Natural killer cell treated with Interleukin-12 subunit alpha and Interleukin-12 subunit beta and Interleukin-15 and Interleukin-18, amount 100 ng/mL, for 72 hours (primary cell): ENCODE data around the gene MEIS2. TPM values are rescaled to one million over a fixed set of nuclear protein-coding genes. Genes with fewer than 3 reads are reported as not detected.

Experiments
- ATAC-seq, 2 donors: fragments of 150-1000 bp; cut with Tn5 transposase in 1 of 2; sonication (Bioruptor Pico), chemical (Tn5 transposase) in 1 of 2; 2 replicates each; pipeline ENCODE4 v1.10.0; 2021
- DNase-seq: peaks from one replicate; pipeline ENCODE4 v3.0.0; 2022; ENCODE audit warnings: low spot score
- H3K27ac Mint-ChIP-seq, 2 donors: 1 replicate in 1 of 2; 2 replicates in 1 of 2; pipeline ENCODE4 v1.8.0; 2022; ENCODE audit warnings: mixed read lengths in 2 of 2, mild to moderate bottlenecking in 1 of 2, moderate library complexity in 1 of 2
- H3K27me3 Mint-ChIP-seq, 2 donors: 1 replicate in 1 of 2; 2 replicates in 1 of 2; pipeline ENCODE4 v1.8.0; 2022; ENCODE audit warnings: mixed read lengths in 2 of 2
- H3K36me3 Mint-ChIP-seq: one replicate; pipeline ENCODE4 v1.8.0; 2022; ENCODE audit warnings: mixed read lengths
- H3K4me1 Mint-ChIP-seq, 2 donors: 1 replicate in 1 of 2; 2 replicates in 1 of 2; pipeline ENCODE4 v1.8.0; 2022; ENCODE audit warnings: low read depth in 2 of 2, mixed read lengths in 2 of 2, mild to moderate bottlenecking in 1 of 2
- H3K4me3 Mint-ChIP-seq: one replicate; pipeline ENCODE4 v1.8.0; 2022; ENCODE audit warnings: mixed read lengths
- H3K9me3 Mint-ChIP-seq: 2 replicates; pipeline ENCODE4 v1.8.0; 2022; ENCODE audit warnings: mixed read lengths
- total RNA-seq, 2 donors: library from RNA; stranded (reverse); gene quantifications; one replicate each; pipeline ENCODE4 v1.2.3, GENCODE V29; 2022

The MEIS2 gene
- total RNA-seq, 2 donors from 2014 or later = 0.26 TPM; not detected in 1

GRCh38 chr15:36878684-36879262 lies 221.6 kb downstream of the MEIS2 start:
- ATAC-seq (peak in 1 of 2 donors; percentile 20), DNase-seq (no peak)
- H3K27me3 Mint-ChIP-seq = peaks cover 48 to 66% of the 10 kb centered on the region in 2 donors
- no peak overlapping the region for H3K27ac Mint-ChIP-seq
- no peaks in the 10 kb centered on the region for H3K9me3 Mint-ChIP-seq
- H3K4me1 Mint-ChIP-seq = no peaks in the 10 kb centered on the region
- peaks cover 11% of the 10 kb centered on the region for H3K36me3 Mint-ChIP-seq
- H3K4me3 Mint-ChIP-seq = no peak overlapping the region

- Mint-ChIP-seq H3K27me3 (peaks cover 44 to 66% of the 10 kb centered on the region in 2 donors), H3K4me3 (no peak overlapping the region), H3K9me3 (no peaks in the 10 kb centered on the region), H3K36me3 (peaks cover 11% of the 10 kb centered on the region), H3K27ac (no peak overlapping the region), H3K4me1 (no peaks in the 10 kb centered on the region)
- ATAC-seq = peak; percentile 55 to 56
- DNase-seq = no peak
These were observed 222.3 kb downstream of the MEIS2 start for GRCh38 chr15:36877796-36878683.

- Mint-ChIP-seq H3K4me1 (no peaks in the 10 kb centered on the region), H3K9me3 (no peaks in the 10 kb centered on the region), H3K27me3 (peaks cover 40 to 58% of the 10 kb centered on the region in 2 donors), H3K36me3 (peaks cover 11% of the 10 kb centered on the region), H3K27ac (no peak overlapping the region), H3K4me3 (no peak overlapping the region)
- ATAC-seq (no peak), DNase-seq (no peak)
These were observed 223.1 kb downstream of the MEIS2 start for GRCh38 chr15:36877294-36877693.

GRCh38 chr15:36875740-36876334 lies 224.5 kb downstream of the MEIS2 start:
- Mint-ChIP-seq H3K9me3 (no peaks in the 10 kb centered on the region), H3K4me1 (no peaks in the 10 kb centered on the region), H3K27ac (no peak overlapping the region), H3K4me3 (no peak overlapping the region), H3K27me3 (peaks cover 29 to 47% of the 10 kb centered on the region in 2 donors), H3K36me3 (peaks cover 5% of the 10 kb centered on the region)
- ATAC-seq = no peak
- no peak for DNase-seq

- H3K27me3 Mint-ChIP-seq = peaks cover 29 to 45% of the 10 kb centered on the region in 2 donors
- ATAC-seq = no peak
- DNase-seq = no peak
- H3K27ac Mint-ChIP-seq = no peak overlapping the region
- no peak overlapping the region for H3K4me3 Mint-ChIP-seq
- H3K4me1 Mint-ChIP-seq = no peaks in the 10 kb centered on the region
- no peaks in the 10 kb centered on the region for H3K9me3 Mint-ChIP-seq
- H3K36me3 Mint-ChIP-seq = peaks cover 5% of the 10 kb centered on the region
These were observed 225.4 kb downstream of the MEIS2 start for GRCh38 chr15:36874930-36875329.

- H3K4me1 Mint-ChIP-seq = no peaks in the 10 kb centered on the region
- ATAC-seq = no peak
These were observed 232.9 kb downstream of the MEIS2 start for GRCh38 chr15:36867436-36867835.

GRCh38 chr15:36866896-36867295 lies 233.5 kb downstream of the MEIS2 start:
- no peak for ATAC-seq
- no peaks in the 10 kb centered on the region for H3K36me3 Mint-ChIP-seq
- H3K9me3 Mint-ChIP-seq = peaks cover 3% of the 10 kb centered on the region
- no peak for DNase-seq
- H3K27ac Mint-ChIP-seq = no peak overlapping the region
- H3K27me3 Mint-ChIP-seq = no peaks in the 10 kb centered on the region
- no peak overlapping the region for H3K4me3 Mint-ChIP-seq
- H3K4me1 Mint-ChIP-seq = no peaks in the 10 kb centered on the region

More at GRCh38 chr15:36867436-36867835, 232.9 kb downstream of the MEIS2 start:
- no peaks in the 10 kb centered on the region for H3K27me3 Mint-ChIP-seq
- DNase-seq = no peak
- no peak overlapping the region for H3K4me3 Mint-ChIP-seq
- H3K9me3 Mint-ChIP-seq = peaks cover 3% of the 10 kb centered on the region
- no peaks in the 10 kb centered on the region for H3K36me3 Mint-ChIP-seq
- no peak overlapping the region for H3K27ac Mint-ChIP-seq

GRCh38 chr15:36863570-36863969 lies 236.8 kb downstream of the MEIS2 start:
- no peak for ATAC-seq
- H3K27me3 Mint-ChIP-seq = no peaks in the 10 kb centered on the region
- no peak overlapping the region for H3K4me3 Mint-ChIP-seq
- no peaks in the 10 kb centered on the region for H3K4me1 Mint-ChIP-seq
- DNase-seq = no peak
- no peaks in the 10 kb centered on the region for H3K36me3 Mint-ChIP-seq
- no peak overlapping the region for H3K27ac Mint-ChIP-seq
- peaks cover 3% of the 10 kb centered on the region for H3K9me3 Mint-ChIP-seq

GRCh38 chr15:36860792-36861191 lies 239.6 kb downstream of the MEIS2 start:
- H3K27me3 Mint-ChIP-seq = peaks cover 0 to 6% of the 10 kb centered on the region in 2 donors
- DNase-seq (no peak), ATAC-seq (no peak)
- no peaks in the 10 kb centered on the region for H3K4me1 Mint-ChIP-seq
- H3K9me3 Mint-ChIP-seq = no peaks in the 10 kb centered on the region
- H3K36me3 Mint-ChIP-seq = no peaks in the 10 kb centered on the region
- no peak overlapping the region for H3K27ac Mint-ChIP-seq
- no peak overlapping the region for H3K4me3 Mint-ChIP-seq

GRCh38 chr15:36858423-36858822 lies 241.9 kb downstream of the MEIS2 start:
- Mint-ChIP-seq H3K27ac (no peak overlapping the region), H3K4me3 (no peak overlapping the region), H3K9me3 (no peaks in the 10 kb centered on the region), H3K4me1 (no peaks in the 10 kb centered on the region), H3K27me3 (peaks cover 0 to 6% of the 10 kb centered on the region in 2 donors), H3K36me3 (no peaks in the 10 kb centered on the region)
- DNase-seq (no peak), ATAC-seq (no peak)

- Mint-ChIP-seq H3K27ac (no peak overlapping the region), H3K36me3 (no peaks in the 10 kb centered on the region), H3K9me3 (no peaks in the 10 kb centered on the region), H3K4me1 (no peaks in the 10 kb centered on the region), H3K27me3 (peaks cover 0 to 6% of the 10 kb centered on the region in 2 donors), H3K4me3 (no peak overlapping the region)
- DNase-seq (no peak), ATAC-seq (no peak)
These were observed 243.9 kb downstream of the MEIS2 start for GRCh38 chr15:36856339-36856973.

- no peak for ATAC-seq
- Mint-ChIP-seq H3K27ac (no peak overlapping the region), H3K4me1 (no peaks in the 10 kb centered on the region)
These were observed 249.5 kb downstream of the MEIS2 start for GRCh38 chr15:36850864-36851263.

GRCh38 chr15:36845270-36845669 lies 255.1 kb downstream of the MEIS2 start:
- Mint-ChIP-seq H3K36me3 (no peaks in the 10 kb centered on the region), H3K27ac (no peak overlapping the region), H3K4me3 (no peak overlapping the region), H3K4me1 (no peaks in the 10 kb centered on the region), H3K9me3 (peaks cover 8% of the 10 kb centered on the region), H3K27me3 (peaks cover 0 to 8% of the 10 kb centered on the region in 2 donors)
- DNase-seq (no peak), ATAC-seq (no peak)

More at GRCh38 chr15:36850864-36851263, 249.5 kb downstream of the MEIS2 start:
- Mint-ChIP-seq H3K27me3 (peaks cover 0 to 4% of the 10 kb centered on the region in 2 donors), H3K9me3 (peaks cover 4% of the 10 kb centered on the region), H3K36me3 (no peaks in the 10 kb centered on the region), H3K4me3 (no peak overlapping the region)
- no peak for DNase-seq
